ENCODE results near the gene ARSH. TPM values are rescaled to one million over a fixed set of nuclear protein-coding genes. Genes with fewer than 3 reads are reported as not detected.

ARSH gene
- total RNA-seq, 1 donor from 2014 or later: not detected

DNA sequence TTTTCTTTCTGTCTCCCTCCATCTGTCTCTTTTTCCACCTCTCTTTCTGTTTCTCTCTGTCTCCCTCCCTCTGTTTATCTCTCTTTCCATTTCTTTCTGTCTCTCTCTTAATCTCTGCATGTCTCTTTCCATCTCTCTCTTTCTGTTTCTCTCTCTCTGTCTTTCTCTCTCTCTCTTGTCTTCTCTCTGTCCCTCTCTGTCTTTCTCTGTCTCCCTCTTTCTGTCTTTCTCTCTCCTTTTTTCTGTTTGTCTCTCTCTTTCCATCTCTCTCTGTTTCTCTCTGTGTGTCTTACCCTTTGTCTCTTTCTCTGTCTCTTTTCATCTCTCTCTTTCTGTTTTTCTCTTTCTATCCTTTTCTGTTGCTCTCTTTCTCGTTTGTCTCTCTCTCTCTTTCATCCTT is 69.6 kb downstream of the ARSH start:
- intact Hi-C loops (cut with DNase I): no loop called here
- Histone ChIP-seq H3K27ac (no peak overlapping the region), H3K27me3 (ENCODE audit: low read depth) (no peaks in the 10 kb centered on the region), H3K36me3 (no peaks in the 10 kb centered on the region), H3K9me3 (no peaks in the 10 kb centered on the region), H3K4me1 (no peaks in the 10 kb centered on the region), H3K4me3 (no peak overlapping the region)
- DNase-seq (no peak), ATAC-seq (no peak)
- TF ChIP-seq, protein P1, sequence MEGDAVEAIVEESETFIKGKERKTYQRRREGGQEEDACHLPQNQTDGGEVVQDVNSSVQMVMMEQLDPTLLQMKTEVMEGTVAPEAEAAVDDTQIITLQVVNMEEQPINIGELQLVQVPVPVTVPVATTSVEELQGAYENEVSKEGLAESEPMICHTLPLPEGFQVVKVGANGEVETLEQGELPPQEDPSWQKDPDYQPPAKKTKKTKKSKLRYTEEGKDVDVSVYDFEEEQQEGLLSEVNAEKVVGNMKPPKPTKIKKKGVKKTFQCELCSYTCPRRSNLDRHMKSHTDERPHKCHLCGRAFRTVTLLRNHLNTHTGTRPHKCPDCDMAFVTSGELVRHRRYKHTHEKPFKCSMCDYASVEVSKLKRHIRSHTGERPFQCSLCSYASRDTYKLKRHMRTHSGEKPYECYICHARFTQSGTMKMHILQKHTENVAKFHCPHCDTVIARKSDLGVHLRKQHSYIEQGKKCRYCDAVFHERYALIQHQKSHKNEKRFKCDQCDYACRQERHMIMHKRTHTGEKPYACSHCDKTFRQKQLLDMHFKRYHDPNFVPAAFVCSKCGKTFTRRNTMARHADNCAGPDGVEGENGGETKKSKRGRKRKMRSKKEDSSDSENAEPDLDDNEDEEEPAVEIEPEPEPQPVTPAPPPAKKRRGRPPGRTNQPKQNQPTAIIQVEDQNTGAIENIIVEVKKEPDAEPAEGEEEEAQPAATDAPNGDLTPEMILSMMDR (IDR thresholded peaks at IDR 0.05): no peak

DNA sequence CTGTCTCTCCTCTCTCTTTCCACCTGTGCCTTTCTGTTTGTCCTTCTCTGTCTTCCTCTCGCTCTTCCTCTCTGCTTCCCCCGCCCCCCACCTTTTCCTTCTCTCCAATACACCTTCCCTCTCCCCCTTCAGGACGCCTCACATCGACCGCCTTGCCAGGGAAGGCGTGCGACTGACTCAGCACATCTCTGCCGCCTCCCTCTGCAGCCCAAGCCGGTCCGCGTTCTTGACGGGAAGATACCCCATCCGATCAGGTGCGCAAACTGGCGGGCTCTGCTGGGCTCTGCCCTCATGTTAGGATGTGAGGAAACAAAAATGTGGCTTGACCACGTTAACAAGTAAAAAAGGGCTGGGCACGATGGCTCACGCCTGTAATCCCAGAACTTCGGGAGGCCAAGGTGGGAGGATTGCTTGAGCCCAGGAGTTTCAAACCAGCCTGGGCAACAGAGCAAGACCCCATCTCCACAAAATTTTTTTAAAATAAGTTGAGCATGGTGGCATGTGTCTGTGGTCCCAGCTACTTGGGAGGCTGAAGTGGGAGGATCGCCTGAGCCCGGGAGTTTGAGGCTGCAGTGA is 70.2 kb downstream of the ARSH start:
- no peaks in the 10 kb centered on the region for H3K4me1 ChIP-seq
- no peaks in the 10 kb centered on the region for H3K9me3 ChIP-seq
- H3K4me3 ChIP-seq: no peak overlapping the region
- no peak for ATAC-seq
- DNase-seq: no peak
- TF ChIP-seq, protein P1 (IDR thresholded peaks at IDR 0.05): no peak
- no peak overlapping the region for H3K27ac ChIP-seq
- no peaks in the 10 kb centered on the region for H3K27me3 ChIP-seq (ENCODE audit: low read depth)
- H3K36me3 ChIP-seq: no peaks in the 10 kb centered on the region
- intact Hi-C loops (cut with DNase I): no loop called here

Other genes with a start within 250 kb of the ARSH start
- gene GYG2, start 177.6 kb upstream of the ARSH start, total RNA-seq: 1.3 TPM
- gene ARSD, start 77.2 kb upstream of the ARSH start, total RNA-seq: 30.7 TPM
- gene ARSF, start 34.9 kb downstream of the ARSH start, total RNA-seq: 0.24 TPM